ENCODE data around the gene ARHGAP35. TPM values are rescaled to one million over a fixed set of nuclear protein-coding genes. Genes with fewer than 3 reads are reported as not detected.

ARHGAP35 gene
- total and polyA plus RNA-seq, 2 donors: 8.8 to 9.0 TPM

DNA sequence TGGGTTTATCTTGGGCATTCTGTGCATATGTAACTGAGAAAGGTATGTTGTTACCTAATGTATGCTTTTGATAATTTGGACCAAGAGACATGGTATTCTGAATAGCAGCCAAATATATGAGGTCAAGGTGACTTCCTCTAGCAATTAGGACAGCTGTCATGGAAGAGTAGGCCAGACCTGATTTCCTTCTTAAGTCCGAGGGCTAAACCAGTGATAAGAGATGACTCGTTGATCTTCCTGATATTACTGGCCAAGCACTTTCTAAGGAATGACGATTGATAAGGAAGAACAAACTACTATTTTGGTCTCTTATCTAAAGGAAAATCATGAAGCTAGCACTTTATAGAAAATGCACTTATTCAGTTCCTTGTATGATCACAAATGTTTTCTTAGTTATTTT, 42.7 kb downstream of the ARHGAP35 start:
- no peak for DNase-seq (ENCODE audit: low read depth in 6 of 9, low spot score in 9 of 9)
- H3K27me3 ChIP-seq (ENCODE audit: control insufficient read depth in 2 of 2, insufficient read depth in 1 of 2, low read length in 1 of 2): no peaks in the 10 kb centered on the region
- H3K9me3 ChIP-seq (ENCODE audit: control insufficient read depth in 2 of 2, insufficient read depth in 1 of 2, low read length in 1 of 2): no peaks in the 10 kb centered on the region
- H3K4me3 ChIP-seq (ENCODE audit: low read length in 2 of 2): no peak overlapping the region
- WGBS: 86% methylated on average over 3 of the region's 3 CpGs
- H3K27ac ChIP-seq (ENCODE audit: low read depth in 1 of 2, low read length in 1 of 2): no peak overlapping the region
- H3K4me1 ChIP-seq (ENCODE audit: control insufficient read depth in 2 of 2, insufficient read depth in 2 of 2, low read length in 2 of 2): peaks cover 0 to 2% of the 10 kb centered on the region in 2 donors
- peaks cover 0 to 4% of the 10 kb centered on the region in 2 donors for H3K36me3 ChIP-seq (ENCODE audit: control insufficient read depth in 2 of 2, insufficient read depth in 2 of 2, low read length in 1 of 2)

DNA sequence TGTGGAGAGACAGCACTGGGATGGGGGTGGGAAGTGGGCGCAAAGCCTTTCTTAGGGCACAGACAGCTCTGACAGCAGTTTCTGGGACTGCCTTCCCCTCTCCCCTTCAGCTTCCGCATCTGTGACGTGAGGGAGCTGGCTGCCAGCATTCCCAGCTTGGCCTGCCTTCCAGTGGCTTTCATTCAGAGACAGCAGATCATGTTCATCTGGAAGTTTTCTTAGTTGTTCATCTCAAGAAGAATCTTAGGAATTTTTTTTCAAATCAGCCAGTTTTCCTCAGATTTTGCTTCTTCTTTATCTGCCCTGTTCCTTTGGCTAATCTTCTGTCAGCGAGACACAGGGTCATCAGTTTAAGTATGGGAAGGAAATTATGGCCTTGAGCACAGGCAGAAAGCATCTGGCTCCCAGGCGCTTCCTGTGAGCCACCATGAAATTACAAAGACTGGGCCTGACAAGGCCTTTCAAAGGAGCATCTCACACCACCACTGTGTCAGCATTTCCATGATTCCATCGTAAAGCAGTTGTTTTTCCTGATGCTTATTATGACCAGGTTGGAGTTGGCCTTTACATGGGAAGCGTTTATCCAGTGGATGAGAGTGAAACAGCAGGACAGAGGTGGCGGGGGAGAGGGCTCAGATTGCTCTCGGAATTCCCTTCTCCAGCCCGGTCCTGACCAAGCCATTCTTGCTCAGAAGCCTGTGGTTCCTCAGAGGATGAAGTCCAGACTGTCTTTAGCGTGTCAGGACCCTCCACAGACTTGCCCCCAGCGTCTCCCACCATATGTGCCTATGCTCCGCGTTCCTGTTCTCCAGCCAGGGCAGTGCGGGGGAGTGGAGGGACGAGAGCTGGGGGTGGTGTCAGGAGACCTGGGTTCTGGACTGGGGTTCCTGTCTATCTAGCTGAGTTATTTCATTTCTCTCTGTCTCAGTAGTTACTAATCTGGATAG, 43.6 kb downstream of the ARHGAP35 start:
- H3K36me3 ChIP-seq (ENCODE audit: control insufficient read depth in 2 of 2, insufficient read depth in 2 of 2, low read length in 1 of 2): no peaks in the 10 kb centered on the region
- H3K27me3 ChIP-seq (ENCODE audit: control insufficient read depth in 2 of 2, insufficient read depth in 1 of 2, low read length in 1 of 2): no peaks in the 10 kb centered on the region
- no peak overlapping the region for H3K4me3 ChIP-seq (ENCODE audit: low read length in 2 of 2)
- H3K27ac ChIP-seq (ENCODE audit: low read depth in 1 of 2, low read length in 1 of 2): no peak overlapping the region
- H3K4me1 ChIP-seq (ENCODE audit: control insufficient read depth in 2 of 2, insufficient read depth in 2 of 2, low read length in 2 of 2): peaks cover 0 to 2% of the 10 kb centered on the region in 2 donors
- no peak for DNase-seq (ENCODE audit: low read depth in 6 of 9, low spot score in 9 of 9)
- no peaks in the 10 kb centered on the region for H3K9me3 ChIP-seq (ENCODE audit: control insufficient read depth in 2 of 2, insufficient read depth in 1 of 2, low read length in 1 of 2)
- 94% methylated on average over 16 of the region's 16 CpGs for WGBS

DNA sequence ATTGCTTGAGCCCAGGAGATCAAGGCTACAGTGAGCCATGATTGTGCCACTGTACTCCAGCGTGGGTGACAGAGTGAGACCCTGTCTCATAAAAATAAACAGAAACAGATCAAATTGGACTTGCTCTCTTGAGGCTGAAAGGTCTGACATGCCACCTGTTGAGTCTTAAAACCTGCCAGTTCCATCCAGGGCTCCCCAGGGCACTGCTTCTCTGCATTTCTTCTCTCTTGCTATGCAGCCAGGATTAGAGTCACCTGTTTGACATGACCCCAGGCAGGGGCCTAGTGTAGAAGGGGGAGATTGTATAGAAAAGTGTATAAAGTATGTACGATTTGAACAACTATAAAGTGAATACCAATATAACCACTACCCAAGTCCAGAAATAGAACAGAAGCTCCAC, 45.4 kb downstream of the ARHGAP35 start:
- Histone ChIP-seq H3K36me3 (ENCODE audit: control insufficient read depth in 2 of 2, insufficient read depth in 2 of 2, low read length in 1 of 2) (no peaks in the 10 kb centered on the region), H3K27ac (ENCODE audit: low read depth in 1 of 2, low read length in 1 of 2) (no peak overlapping the region), H3K4me3 (ENCODE audit: low read length in 2 of 2) (no peak overlapping the region), H3K27me3 (ENCODE audit: control insufficient read depth in 2 of 2, insufficient read depth in 1 of 2, low read length in 1 of 2) (no peaks in the 10 kb centered on the region), H3K9me3 (ENCODE audit: control insufficient read depth in 2 of 2, insufficient read depth in 1 of 2, low read length in 1 of 2) (no peaks in the 10 kb centered on the region), H3K4me1 (ENCODE audit: control insufficient read depth in 2 of 2, insufficient read depth in 2 of 2, low read length in 2 of 2) (peaks cover 0 to 2% of the 10 kb centered on the region in 2 donors)
- DNase-seq (ENCODE audit: low read depth in 6 of 9, low spot score in 9 of 9): no peak
- WGBS: 97% methylated on average over 2 of the region's 2 CpGs

DNA sequence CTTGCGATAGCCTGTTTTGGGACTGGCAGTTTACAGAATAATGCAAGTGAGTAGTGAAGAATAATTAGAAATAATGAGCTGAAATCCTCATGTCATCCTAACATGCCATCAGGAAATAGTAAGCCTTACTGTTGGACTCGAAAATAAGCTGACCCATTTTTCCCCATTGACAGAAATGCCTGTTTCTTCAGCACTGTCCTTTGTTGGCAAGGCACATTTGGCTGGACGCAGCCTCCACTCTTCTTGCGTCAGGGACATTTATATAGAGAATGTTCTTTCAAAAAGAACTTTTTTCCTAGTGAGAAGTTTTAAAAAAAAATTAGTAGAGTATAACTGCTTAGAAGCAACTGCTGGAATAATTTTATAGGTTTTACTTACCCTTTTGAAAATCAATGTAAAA, 47.1 kb downstream of the ARHGAP35 start:
- H3K4me1 ChIP-seq (ENCODE audit: control insufficient read depth in 2 of 2, insufficient read depth in 2 of 2, low read length in 2 of 2): peaks cover 0 to 2% of the 10 kb centered on the region in 2 donors
- H3K27ac ChIP-seq (ENCODE audit: low read depth in 1 of 2, low read length in 1 of 2): no peak overlapping the region
- WGBS: 95% methylated on average over 4 of the region's 4 CpGs
- H3K9me3 ChIP-seq (ENCODE audit: control insufficient read depth in 2 of 2, insufficient read depth in 1 of 2, low read length in 1 of 2): no peaks in the 10 kb centered on the region
- no peak for DNase-seq (ENCODE audit: low read depth in 6 of 9, low spot score in 9 of 9)
- no peaks in the 10 kb centered on the region for H3K36me3 ChIP-seq (ENCODE audit: control insufficient read depth in 2 of 2, insufficient read depth in 2 of 2, low read length in 1 of 2)
- no peak overlapping the region for H3K4me3 ChIP-seq (ENCODE audit: low read length in 2 of 2)
- H3K27me3 ChIP-seq (ENCODE audit: control insufficient read depth in 2 of 2, insufficient read depth in 1 of 2, low read length in 1 of 2): no peaks in the 10 kb centered on the region

DNA sequence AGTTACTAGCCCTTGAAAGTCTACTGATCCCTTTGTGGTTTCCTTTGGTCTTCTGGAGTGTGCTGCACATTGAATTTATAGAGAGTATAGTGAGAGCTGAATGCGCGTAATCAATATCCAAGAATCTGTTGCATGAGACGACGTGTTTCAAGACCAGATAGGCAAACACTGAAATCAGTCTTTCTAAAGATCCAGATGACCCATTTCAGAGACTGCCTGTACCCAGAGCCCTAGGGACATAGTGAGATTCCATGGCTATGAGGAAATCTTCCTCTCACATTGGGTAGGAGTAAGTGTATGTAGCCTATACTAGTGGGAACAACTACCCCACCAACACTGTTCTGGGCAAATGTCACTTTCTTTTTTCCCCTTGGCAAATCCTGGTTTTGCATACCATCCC, 48.6 kb downstream of the ARHGAP35 start:
- H3K27me3 ChIP-seq (ENCODE audit: control insufficient read depth in 2 of 2, insufficient read depth in 1 of 2, low read length in 1 of 2): no peaks in the 10 kb centered on the region
- no peaks in the 10 kb centered on the region for H3K36me3 ChIP-seq (ENCODE audit: control insufficient read depth in 2 of 2, insufficient read depth in 2 of 2, low read length in 1 of 2)
- WGBS: 98% methylated on average over 4 of the region's 4 CpGs
- DNase-seq (ENCODE audit: low read depth in 6 of 9, low spot score in 9 of 9): no peak
- H3K4me1 ChIP-seq (ENCODE audit: control insufficient read depth in 2 of 2, insufficient read depth in 2 of 2, low read length in 2 of 2): peaks cover 0 to 6% of the 10 kb centered on the region in 2 donors
- no peaks in the 10 kb centered on the region for H3K9me3 ChIP-seq (ENCODE audit: control insufficient read depth in 2 of 2, insufficient read depth in 1 of 2, low read length in 1 of 2)
- H3K4me3 ChIP-seq (ENCODE audit: low read length in 2 of 2): no peak overlapping the region
- no peak overlapping the region for H3K27ac ChIP-seq (ENCODE audit: low read depth in 1 of 2, low read length in 1 of 2)

Other genes with a start within 250 kb of the ARHGAP35 start
- gene PTGIR, start 235.9 kb upstream of the ARHGAP35 start, total RNA-seq: 3.4 TPM
- 7.8 TPM for gene PTGIR, start 235.9 kb upstream of the ARHGAP35 start, polyA plus RNA-seq
- gene GNG8, start 224.8 kb upstream of the ARHGAP35 start, total RNA-seq: 3.8 TPM
- gene GNG8, start 224.8 kb upstream of the ARHGAP35 start, polyA plus RNA-seq: not detected
- gene DACT3, start 199.8 kb upstream of the ARHGAP35 start, total RNA-seq: 1.2 TPM
- gene DACT3, start 199.8 kb upstream of the ARHGAP35 start, polyA plus RNA-seq: 3.4 TPM
- 20.0 TPM for gene PRKD2, start 143.9 kb upstream of the ARHGAP35 start, total RNA-seq
- gene PRKD2, start 143.9 kb upstream of the ARHGAP35 start, polyA plus RNA-seq: 109 TPM
- 6.2 TPM for gene FKRP, start 114.9 kb upstream of the ARHGAP35 start, total RNA-seq
- 13.5 TPM for gene FKRP, start 114.9 kb upstream of the ARHGAP35 start, polyA plus RNA-seq
- gene STRN4, start 114.5 kb upstream of the ARHGAP35 start, total RNA-seq: 31.9 TPM
- gene STRN4, start 114.5 kb upstream of the ARHGAP35 start, polyA plus RNA-seq: 38.7 TPM
- gene SLC1A5, start 72.4 kb upstream of the ARHGAP35 start, total RNA-seq: 22.5 TPM
- 32.2 TPM for gene SLC1A5, start 72.4 kb upstream of the ARHGAP35 start, polyA plus RNA-seq
- 106 TPM for gene AP2S1, start 10.2 kb upstream of the ARHGAP35 start, total RNA-seq
- 88.0 TPM for gene AP2S1, start 10.2 kb upstream of the ARHGAP35 start, polyA plus RNA-seq
- 0.09 TPM for gene NPAS1, start 158.8 kb downstream of the ARHGAP35 start, total RNA-seq
- 0.46 TPM for gene NPAS1, start 158.8 kb downstream of the ARHGAP35 start, polyA plus RNA-seq
- gene TMEM160, start 187.6 kb downstream of the ARHGAP35 start, total RNA-seq: 31.4 TPM
- 5.0 TPM for gene TMEM160, start 187.6 kb downstream of the ARHGAP35 start, polyA plus RNA-seq